IPS-NIHi7 (cell line): ENCODE measurements around the gene GRID1.

Source experiments
- DNase-seq: peaks from one replicate; pipeline ENCODE4 v3.0.0; 2012; ENCODE audit warnings: mixed read lengths; ENCODE audit errors: extremely low spot score

The GRID1 gene

GRCh38 chr10:86267286-86268195 lies 99.1 kb downstream of the GRID1 start:
- no peak for DNase-seq

DNA sequence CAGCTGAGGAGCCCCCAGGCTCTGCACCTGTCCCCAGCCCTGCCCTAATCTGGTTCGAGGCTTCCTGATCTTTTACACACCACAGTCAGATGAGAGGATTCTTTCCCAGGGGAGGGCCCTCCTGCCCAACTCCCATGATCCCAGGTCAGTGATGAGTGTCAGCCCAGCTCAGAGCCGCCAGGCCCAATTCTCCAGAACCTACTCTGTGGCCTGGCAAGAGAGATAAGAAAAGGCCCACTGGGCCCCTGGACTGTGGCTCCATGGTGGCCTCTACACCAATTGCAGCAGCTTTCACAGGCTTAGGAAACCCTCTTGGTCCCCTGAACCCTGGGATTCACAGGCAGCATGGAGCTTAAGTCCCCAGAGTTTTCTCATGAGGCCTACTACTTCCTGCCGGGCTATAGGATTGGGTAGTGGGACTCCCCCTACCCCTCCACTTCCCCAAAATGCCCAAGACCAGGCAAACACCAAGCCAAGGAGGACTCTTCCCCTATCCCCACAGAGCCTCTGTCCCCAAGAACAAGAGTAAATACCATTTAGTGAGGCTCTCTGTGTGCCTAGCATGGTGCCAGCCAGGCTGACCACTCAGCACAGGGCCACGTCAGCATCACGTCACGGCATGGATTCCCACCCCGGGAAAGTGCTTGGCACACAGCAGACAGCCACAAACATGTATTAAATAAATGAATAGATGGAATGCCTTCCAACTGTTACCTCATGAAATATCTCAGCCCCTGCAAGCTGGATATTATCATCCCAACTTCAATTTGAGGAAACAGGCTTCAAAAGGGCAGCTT lies 100.0 kb downstream of the GRID1 start:
- no peak for DNase-seq

DNA sequence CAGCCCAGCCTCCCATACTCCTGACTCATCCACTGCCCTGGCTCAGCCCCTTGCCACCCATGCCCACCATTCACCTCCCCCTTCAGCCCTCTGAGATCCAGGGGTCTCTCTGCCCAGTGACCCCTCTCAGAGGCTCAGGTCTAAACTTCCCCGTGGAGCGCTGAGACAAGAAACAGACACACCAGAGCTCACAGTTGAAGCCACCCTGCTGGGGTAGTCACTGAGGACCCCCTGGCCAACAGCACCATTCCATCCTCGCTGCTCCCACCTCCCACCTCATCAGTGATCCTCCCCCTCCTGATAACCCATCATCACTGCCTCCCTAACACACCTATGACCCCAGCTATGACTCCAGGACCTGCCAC lies 100.7 kb downstream of the GRID1 start:
- DNase-seq, result no peak

GRCh38 chr10:86265236-86265894 lies 101.2 kb downstream of the GRID1 start:
- no peak for DNase-seq

DNA sequence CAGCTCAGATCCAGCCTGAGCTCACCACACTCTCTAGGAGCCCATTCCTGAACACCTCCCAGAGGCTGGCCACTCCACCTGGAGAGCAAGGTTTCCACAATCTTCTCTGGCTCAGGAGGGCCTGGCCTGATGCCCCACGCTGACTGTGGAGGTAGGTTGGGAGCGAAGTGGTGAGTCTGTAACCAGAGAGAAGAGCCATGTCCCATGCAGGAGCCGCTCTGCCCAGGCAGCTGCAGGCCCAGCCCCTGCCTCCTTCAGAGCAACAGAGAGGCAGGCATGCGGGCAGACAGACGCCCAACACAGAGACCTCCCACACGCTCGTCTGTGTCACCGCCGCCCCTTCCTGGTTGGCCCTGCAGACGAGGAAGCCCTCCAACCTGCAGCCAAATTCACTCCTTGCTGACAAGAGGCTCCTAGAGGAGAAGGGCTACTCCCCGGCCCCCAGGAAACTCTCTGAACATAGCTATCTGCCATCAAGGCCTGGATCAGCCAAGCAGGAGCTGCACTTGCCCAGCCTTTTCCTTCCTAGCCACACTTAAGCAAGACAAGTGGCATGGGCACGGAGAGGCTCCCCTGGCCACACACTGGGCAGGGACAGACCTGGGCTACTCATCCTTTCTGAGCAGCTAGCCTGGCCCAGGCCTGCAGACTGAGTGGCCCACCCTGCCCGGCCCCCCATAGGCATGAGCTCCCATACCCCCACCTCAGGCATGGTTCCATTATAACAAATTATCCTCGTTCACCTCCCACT lies 101.9 kb downstream of the GRID1 start:
- DNase-seq, result no peak

DNA sequence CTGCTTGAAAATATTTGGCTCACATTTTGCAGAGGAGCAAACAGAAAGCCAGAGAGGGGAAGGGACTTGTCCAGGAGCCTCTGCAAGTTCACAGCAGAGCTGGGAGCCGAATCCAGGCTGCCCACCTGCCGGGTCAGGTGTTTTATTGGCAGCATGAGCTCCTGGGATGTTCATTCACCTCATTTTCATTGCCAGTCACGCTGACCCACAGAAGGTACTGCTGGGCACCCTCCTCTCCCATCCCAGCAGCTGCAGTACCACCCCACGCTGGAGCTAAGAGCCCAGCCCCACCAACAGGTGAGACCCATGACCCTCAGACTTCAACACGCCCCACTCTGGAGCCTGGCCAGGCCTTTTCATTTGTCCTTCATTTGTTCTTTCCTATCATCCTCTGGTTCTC lies 102.7 kb downstream of the GRID1 start:
- DNase-seq, result no peak

DNA sequence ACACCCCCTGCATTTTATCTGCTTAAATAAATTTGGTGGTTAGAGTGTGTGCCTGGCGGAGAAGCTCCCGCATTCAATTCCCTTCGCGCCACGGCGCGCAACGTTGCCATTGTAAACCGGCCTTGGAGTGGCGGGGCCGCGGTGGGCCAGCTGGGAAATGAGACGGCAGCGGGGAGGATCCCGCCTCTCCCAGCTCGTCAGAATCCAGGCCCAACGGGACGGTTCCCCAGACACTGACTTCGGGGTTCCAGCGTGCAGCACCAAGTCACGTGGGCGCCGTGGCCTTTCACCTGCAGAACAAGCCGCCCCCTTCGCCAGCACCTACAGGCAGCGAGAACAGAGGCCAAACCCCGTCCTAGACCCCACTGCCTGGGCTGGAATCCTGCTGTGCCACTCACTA lies 103.4 kb downstream of the GRID1 start:
- no peak for DNase-seq

DNA sequence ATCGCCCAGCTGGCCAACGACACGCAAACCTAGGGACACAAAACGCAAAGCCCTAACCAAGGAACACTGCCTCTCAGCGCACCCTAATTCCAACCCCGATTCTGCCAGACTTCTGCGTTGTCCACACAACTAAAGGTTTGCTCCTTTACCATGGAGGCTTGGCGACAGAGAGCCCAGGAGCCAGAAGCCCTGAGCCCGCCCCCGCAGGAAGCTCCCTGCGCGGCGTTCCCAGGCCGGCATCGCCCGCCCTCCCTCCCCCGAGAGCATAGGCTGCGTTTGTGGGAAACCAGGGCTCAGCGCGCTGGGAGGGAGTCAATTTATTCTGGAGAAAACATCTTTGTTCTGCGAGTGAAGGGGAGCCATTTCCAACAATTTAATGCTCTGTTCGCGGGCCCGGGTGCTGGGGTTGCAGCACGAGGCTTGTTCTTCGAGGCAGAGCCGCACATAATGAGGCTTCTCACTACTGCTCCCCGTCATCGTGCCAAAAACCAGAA lies 103.9 kb downstream of the GRID1 start:
- DNase-seq, result peak; percentile 76

GRCh38 chr10:86261941-86262687 lies 104.5 kb downstream of the GRID1 start:
- DNase-seq, result peak; percentile 75

DNA sequence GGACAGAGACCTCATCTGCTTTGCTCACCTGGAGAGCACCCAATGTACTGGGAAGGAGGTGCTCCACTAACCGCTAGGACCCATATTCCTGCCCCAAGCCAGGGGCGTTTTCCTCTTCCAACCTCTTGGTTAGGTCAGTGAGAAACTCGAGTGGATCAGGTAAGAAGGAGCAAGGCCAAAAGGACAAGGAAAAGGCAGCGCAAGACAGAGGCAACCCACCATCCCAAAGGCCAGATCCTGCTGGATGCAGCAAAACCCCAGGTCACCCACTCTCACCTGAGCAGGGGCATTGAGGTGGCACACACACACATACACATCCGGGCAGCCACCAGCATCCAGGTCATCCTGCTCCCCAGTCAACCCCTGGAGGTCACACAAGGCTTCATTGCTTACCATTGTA lies 105.1 kb downstream of the GRID1 start:
- DNase-seq, result no peak

GRCh38 chr10:86260564-86260963 lies 106.0 kb downstream of the GRID1 start:
- DNase-seq, result no peak

- no peak for DNase-seq
Observed at GRCh38 chr10:86259901-86260562, 106.6 kb downstream of the GRID1 start.

DNA sequence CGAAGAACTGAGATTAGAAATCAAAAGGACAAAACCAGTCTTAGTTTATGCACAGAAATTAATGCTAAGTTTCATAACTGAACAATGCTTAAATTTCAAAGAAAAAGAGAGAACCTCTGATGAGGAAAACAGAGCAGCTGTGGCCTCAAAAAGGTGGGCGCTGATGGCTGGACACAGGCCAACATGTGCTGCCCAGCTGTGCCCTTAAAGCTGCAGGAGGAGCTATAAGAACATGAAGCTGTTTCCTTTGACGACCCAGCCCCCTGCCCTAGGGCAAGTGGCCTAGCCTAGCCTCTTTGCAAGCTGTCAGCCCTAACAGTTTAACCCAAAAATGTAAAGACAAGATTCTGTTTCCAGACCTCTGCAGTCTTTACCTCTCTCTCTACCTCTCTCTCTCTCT lies 107.7 kb downstream of the GRID1 start:
- no peak for DNase-seq

DNA sequence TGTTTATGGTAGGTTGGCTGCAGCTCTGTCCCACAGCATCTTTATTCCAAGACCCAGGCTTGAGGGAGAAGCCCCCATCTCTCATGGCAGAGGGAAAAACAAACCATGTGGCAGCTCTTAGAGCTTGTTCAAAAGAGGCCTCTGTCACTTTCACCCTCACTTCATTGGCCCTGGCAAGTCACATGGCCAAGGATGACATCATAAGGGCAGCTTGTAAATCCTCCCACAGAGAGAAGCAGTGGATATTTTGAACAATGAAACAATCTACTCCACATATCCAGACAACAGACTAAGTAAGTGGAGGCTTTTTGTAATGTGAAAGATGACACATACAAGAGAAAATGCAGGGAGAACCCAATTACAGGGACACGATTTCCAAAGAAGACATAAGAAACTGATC lies 108.1 kb downstream of the GRID1 start:
- no peak for DNase-seq

GRCh38 chr10:86257683-86258082 lies 108.9 kb downstream of the GRID1 start:
- no peak for DNase-seq

DNA sequence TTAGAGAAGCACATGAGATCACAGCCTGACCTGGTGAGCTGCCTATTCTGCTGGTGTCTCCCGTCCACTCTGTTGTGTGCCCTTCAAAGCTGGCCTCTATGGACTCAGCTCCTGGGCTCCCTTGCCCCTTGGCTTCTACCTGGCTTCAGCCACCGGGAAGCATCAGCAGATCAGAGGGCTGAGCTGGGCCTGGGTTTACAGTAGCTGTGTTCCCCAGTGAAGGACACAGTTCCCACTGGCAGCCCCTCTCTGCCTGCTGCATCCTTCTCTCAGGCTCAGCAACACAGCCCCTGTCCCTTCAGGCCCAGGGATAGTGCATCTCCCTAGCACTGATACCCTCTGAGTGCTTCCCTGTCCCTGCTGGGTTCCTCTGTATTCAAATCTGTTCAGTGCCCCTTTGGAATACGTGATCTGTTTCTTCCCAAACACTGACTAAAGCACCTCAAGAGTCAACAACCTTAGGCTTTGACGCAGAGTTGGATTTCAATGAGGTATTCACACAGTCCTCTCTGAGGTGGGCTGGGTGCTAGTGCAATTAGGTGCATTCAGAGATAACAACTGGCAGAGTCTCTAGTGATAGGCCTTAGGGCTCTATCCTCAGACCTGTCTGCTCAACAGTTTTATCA lies 109.8 kb downstream of the GRID1 start:
- no peak for DNase-seq

- DNase-seq, result no peak
Observed at GRCh38 chr10:86255405-86256251, 111.0 kb downstream of the GRID1 start.

DNA sequence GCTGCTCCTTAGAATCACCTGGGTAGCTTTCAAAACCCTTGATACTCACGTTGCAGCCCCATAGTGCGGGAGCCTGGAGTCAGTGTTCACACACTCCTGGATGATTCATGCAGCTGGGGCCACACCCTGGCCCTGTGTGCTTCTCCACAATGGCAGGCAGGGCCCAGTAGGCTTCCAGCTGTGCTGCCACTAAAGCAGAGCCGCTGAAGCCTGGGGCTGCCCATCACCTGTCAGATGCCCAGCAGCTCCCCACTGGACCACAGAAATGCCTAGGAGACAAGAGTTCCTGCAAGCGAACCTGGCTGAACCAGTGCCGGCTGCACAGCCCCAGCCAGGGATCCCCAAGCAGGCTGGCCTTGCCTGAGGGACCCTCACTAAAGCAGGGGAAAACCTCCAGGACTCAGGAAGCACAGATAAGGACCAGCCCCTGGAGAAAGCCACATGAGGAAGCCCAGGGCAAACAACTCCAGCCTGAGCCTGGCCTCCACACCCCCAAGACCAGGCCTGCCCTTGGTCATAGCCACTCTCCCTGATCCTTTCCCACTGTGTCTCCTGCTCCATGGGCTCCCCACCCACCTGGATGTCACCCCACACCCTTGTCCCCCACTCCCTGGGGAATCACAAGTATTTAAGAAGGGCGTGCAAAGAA lies 111.9 kb downstream of the GRID1 start:
- no peak for DNase-seq
